Right lobe of liver (tissue), 6 donors: ENCODE measurements around the gene JAKMIP1. TPM values are rescaled to one million over a fixed set of nuclear protein-coding genes. Genes with fewer than 3 reads are reported as not detected.
A peak's percentile ranks its signal among the peaks of the same experiment; 100 is the strongest.

ENCODE experiments used
- ATAC-seq, 4 donors: fragments of 200-7000 bp; cut with Tn5 transposase; one replicate each; pipeline ENCODE4 v1.9.1; 2020; ENCODE audit warnings: mild to moderate bottlenecking in 4 of 4, moderate library complexity in 4 of 4
- DNase-seq, 3 donors: peaks; one replicate each; pipeline ENCODE4 v3.0.0-alpha.2; 2020
- H3K27ac ChIP-seq, 3 donors: fragments of 200-600 bp; one replicate each; pipeline ENCODE4 v1.8.0; 2022
- H3K27me3 ChIP-seq, 2 donors: fragments of 200-600 bp; one replicate each; pipeline ENCODE4 v1.8.0; 2022
- H3K36me3 ChIP-seq, 4 donors: fragments of 200-600 bp; sonication (generic) in 1 of 4; one replicate each; pipeline versions ENCODE4 v1.5.1 to v1.8.0; 2017 to 2022; ENCODE audit warnings: control low read depth in 1 of 4
- H3K4me1 ChIP-seq, 4 donors: fragments of 200-600 bp; sonication (generic) in 1 of 4; one replicate each; pipeline versions ENCODE4 v1.5.1 to v1.8.0; 2017 to 2022; ENCODE audit warnings: control low read depth in 1 of 4
- H3K4me3 ChIP-seq, 3 donors: fragments of 200-600 bp; one replicate each; pipeline ENCODE4 v1.8.0; 2022
- H3K9me3 ChIP-seq, 4 donors: fragments of 200-600 bp; sonication (generic) in 1 of 4; one replicate each; pipeline versions ENCODE4 v1.5.1 to v1.8.0; 2017 to 2022; ENCODE audit warnings: control low read depth in 1 of 4
- POLR2A ChIP-seq: fragments of 450-650 bp; IDR thresholded peaks from one replicate; pipeline ENCODE4 v1.6.1; 2017; ENCODE audit warnings: antibody characterized with exemption, mild to moderate bottlenecking
- WGBS: methylation state at CpG from one replicate; pipeline ENCODE4 v1.1.6; 2018; ENCODE audit warnings: low coverage, low lambda C conversion rate; ENCODE audit not compliant: insufficient coverage; ENCODE audit errors: missing lambda C conversion rate; 5-methylcytosine and 5-hydroxymethylcytosine counted together
- intact Hi-C, 2 donors: fragments of 100-400 bp; cut with DNase I; formaldehyde crosslinking; loops; one replicate each; pipeline versions ENCODE4 v1.11.2 to v1.14.1; 2022
- total RNA-seq, 6 experiments: library from RNA; depleted of rRNA in 2 of 6; stranded (reverse); fragments of >200 nt in 2 of 6; fragmentation: NEBNext Ultra II Directional in 3 of 6; extraction: Animal tissue kit (Norgen Biotek cat#: 25700) in 3 of 6; gene quantifications; one replicate each; pipeline versions ENCODE4 v1.1.0 to v1.2.4, GENCODE V29; 2016 to 2023
- TF ChIP-seq, protein P1 (sequence below), 4 donors: fragments of 200-600 bp in 3 of 4; fragments of 450-650 bp in 1 of 4; IDR thresholded peaks; one replicate each; pipeline versions ENCODE4 v1.5.1 to v1.8.0; 2016 to 2022; ENCODE audit warnings: antibody characterized with exemption in 4 of 4, mild to moderate bottlenecking in 2 of 4
- donor health status: DM: no; HTN: yes; CAD: no.
- donor health status: DM: no; HTN: no; CAD: no.
- donor health status: DM: no; HTN: no; CAD: no.
- donor health status: DM: no; HTN: yes; CAD: no.
- donor health status: DM: no; HTN: yes; CAD: no.

JAKMIP1 gene
- total RNA-seq, 6 experiments from 2014 or later, result 0.12 TPM; not detected in 5

DNA sequence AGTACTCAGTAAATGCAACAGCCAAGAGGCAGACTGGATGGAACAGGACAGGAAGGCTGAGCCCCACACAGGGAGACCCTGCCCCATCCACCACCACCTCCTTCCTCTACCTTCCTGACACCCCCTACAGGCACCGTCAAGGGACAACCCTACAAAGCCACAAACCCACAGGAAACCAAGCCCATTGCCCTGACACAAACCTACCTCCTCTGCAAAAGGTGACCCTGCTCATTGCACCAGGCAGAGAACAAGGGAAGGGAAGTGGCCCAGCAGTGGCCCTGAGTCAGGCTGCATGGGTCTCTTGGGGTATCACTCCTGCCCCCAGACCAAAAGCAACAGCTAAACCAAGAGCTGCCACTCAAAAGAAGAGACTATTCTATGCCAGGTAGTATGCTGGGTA lies 21.0 kb downstream of the JAKMIP1 start:
- Histone ChIP-seq H3K4me3 (no peak overlapping the region), H3K9me3 (no peaks in the 10 kb centered on the region), H3K36me3 (no peaks in the 10 kb centered on the region), H3K27ac (no peak overlapping the region), H3K27me3 (no peaks in the 10 kb centered on the region), H3K4me1 (no peaks in the 10 kb centered on the region)
- WGBS, result no CpG with 5 or more reads among the region's 1 CpG
- intact Hi-C loops, result no loop called here
- ATAC-seq (peak in 1 of 4 donors; percentile 34), DNase-seq (no peak)
- TF ChIP-seq, protein P1, sequence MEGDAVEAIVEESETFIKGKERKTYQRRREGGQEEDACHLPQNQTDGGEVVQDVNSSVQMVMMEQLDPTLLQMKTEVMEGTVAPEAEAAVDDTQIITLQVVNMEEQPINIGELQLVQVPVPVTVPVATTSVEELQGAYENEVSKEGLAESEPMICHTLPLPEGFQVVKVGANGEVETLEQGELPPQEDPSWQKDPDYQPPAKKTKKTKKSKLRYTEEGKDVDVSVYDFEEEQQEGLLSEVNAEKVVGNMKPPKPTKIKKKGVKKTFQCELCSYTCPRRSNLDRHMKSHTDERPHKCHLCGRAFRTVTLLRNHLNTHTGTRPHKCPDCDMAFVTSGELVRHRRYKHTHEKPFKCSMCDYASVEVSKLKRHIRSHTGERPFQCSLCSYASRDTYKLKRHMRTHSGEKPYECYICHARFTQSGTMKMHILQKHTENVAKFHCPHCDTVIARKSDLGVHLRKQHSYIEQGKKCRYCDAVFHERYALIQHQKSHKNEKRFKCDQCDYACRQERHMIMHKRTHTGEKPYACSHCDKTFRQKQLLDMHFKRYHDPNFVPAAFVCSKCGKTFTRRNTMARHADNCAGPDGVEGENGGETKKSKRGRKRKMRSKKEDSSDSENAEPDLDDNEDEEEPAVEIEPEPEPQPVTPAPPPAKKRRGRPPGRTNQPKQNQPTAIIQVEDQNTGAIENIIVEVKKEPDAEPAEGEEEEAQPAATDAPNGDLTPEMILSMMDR (IDR thresholded peaks at IDR 0.05), result no peak
- TF ChIP-seq POLR2A, result no peak

DNA sequence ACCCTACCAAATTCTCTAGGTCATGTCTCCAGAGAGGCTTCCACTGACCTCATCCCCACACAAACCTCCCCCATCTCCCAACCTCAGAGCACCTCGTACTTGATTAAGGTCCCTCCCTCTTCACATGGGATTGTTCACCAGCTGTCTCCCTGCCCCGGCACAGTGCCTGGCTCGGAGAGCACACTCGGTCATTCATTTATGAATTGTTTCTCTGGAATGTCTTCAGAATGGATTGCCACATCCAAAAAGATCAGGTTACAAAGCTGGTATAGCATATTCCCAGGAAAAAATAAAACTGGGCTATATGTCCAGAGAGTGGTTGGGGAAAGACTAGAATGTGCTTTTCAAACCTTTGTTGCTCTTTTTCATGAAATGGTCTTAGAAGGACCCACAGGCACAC lies 21.6 kb downstream of the JAKMIP1 start:
- no peak for ATAC-seq
- no peaks in the 10 kb centered on the region for H3K9me3 ChIP-seq
- WGBS, result 45% methylated on average over 4 of the region's 4 CpGs
- H3K4me3 ChIP-seq, result no peak overlapping the region
- H3K4me1 ChIP-seq, result no peaks in the 10 kb centered on the region
- H3K27me3 ChIP-seq, result no peaks in the 10 kb centered on the region
- DNase-seq, result no peak
- H3K36me3 ChIP-seq, result no peaks in the 10 kb centered on the region
- no peak overlapping the region for H3K27ac ChIP-seq
- intact Hi-C loops, result no loop called here
- TF ChIP-seq POLR2A, result no peak
- TF ChIP-seq, protein P1 (IDR thresholded peaks at IDR 0.05), result no peak

- no peak for DNase-seq
- peak in 1 of 4 donors; percentile 35 for ATAC-seq
These were observed 22.7 kb downstream of the JAKMIP1 start for GRCh38 chr4:6177587-6178197.

GRCh38 chr4:6175426-6175825 lies 24.9 kb downstream of the JAKMIP1 start:
- no peaks in the 10 kb centered on the region for H3K4me1 ChIP-seq
- intact Hi-C loops, result no loop called here
- H3K27me3 ChIP-seq, result no peaks in the 10 kb centered on the region
- no peak overlapping the region for H3K4me3 ChIP-seq
- 62% methylated on average over 5 of the region's 5 CpGs for WGBS
- no peak for DNase-seq
- TF ChIP-seq, protein P1 (IDR thresholded peaks at IDR 0.05), result no peak
- TF ChIP-seq POLR2A, result no peak
- H3K36me3 ChIP-seq, result no peaks in the 10 kb centered on the region
- H3K9me3 ChIP-seq, result no peaks in the 10 kb centered on the region
- no peak overlapping the region for H3K27ac ChIP-seq
- ATAC-seq, result no peak

More at GRCh38 chr4:6177587-6178197, 22.7 kb downstream of the JAKMIP1 start:
- Histone ChIP-seq H3K9me3 (no peaks in the 10 kb centered on the region), H3K36me3 (no peaks in the 10 kb centered on the region), H3K4me1 (no peaks in the 10 kb centered on the region), H3K27me3 (no peaks in the 10 kb centered on the region), H3K27ac (no peak overlapping the region), H3K4me3 (no peak overlapping the region)
- 19% methylated on average over 7 of the region's 9 CpGs for WGBS
- TF ChIP-seq, protein P1 (IDR thresholded peaks at IDR 0.05), result no peak
- TF ChIP-seq POLR2A, result no peak
- intact Hi-C loops, result no loop called here

DNA sequence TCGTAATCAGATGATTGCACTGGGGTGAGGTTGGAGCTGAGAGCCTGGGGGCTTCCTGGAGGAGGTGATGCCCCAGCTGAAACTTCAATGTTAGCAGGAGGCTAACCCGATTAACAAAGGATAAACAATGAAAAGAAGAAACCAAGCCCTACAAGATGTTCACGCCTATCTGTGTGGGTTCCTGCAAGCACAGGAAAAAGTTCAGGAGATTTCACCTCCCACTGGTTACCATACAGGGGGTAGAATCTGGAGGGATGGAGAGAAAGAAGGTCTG lies 27.5 kb downstream of the JAKMIP1 start:
- Histone ChIP-seq H3K4me1 (no peaks in the 10 kb centered on the region), H3K36me3 (no peaks in the 10 kb centered on the region), H3K27ac (no peak overlapping the region), H3K9me3 (no peaks in the 10 kb centered on the region), H3K4me3 (no peak overlapping the region), H3K27me3 (no peaks in the 10 kb centered on the region)
- intact Hi-C loops, result no loop called here
- no peak for DNase-seq
- no peak for ATAC-seq
- TF ChIP-seq POLR2A, result no peak
- TF ChIP-seq, protein P1 (IDR thresholded peaks at IDR 0.05), result no peak
- WGBS, result 21% methylated on average over 3 of the region's 3 CpGs
